B cell (primary cell): Measurements from ENCODE around the gene ELF4. TPM values are rescaled to one million over a fixed set of nuclear protein-coding genes. Genes with fewer than 3 reads are reported as not detected.

Experiments
- ATAC-seq: fragments of 200-7000 bp; cut with Tn5 transposase; one replicate; pipeline ENCODE4 v1.10.0; 2021; ENCODE audit warnings: low read depth, mild to moderate bottlenecking, moderate number of reproducible peaks, moderate library complexity
- CTCF ChIA-PET: fragments of 350-600 bp; sonication (Branson Sonifier 250); formaldehyde crosslinking; loops from one replicate; lab custom pipeline; 2021; ENCODE audit warnings: antibody characterized with exemption, inconsistent platforms; lab: Charles Lee
- POLR2A ChIA-PET: fragments of 350-600 bp; sonication (Branson Sonifier 250); formaldehyde crosslinking; loops from one replicate; lab custom pipeline; 2021; ENCODE audit warnings: antibody characterized with exemption; lab: Charles Lee
- DNase-seq: peaks from one replicate; pipeline ENCODE4 v3.0.0; 2013
- H2AFZ ChIP-seq: 2 replicates; pipeline ENCODE4 v1.6.1; 2012; ENCODE audit warnings: mild to moderate bottlenecking, low read depth, low read length; ENCODE audit not compliant: insufficient read depth, poor library complexity, severe bottlenecking
- H3K27ac ChIP-seq, 2 donors: 1 replicate in 1 of 2; 2 replicates in 1 of 2; pipeline ENCODE4 v1.5.1; 2012 to 2013; ENCODE audit warnings: low read length in 2 of 2, mild to moderate bottlenecking in 2 of 2, moderate library complexity in 1 of 2
- H3K27me3 ChIP-seq, 4 experiments: fragments of 200-600 bp in 1 of 4; sonication (generic) in 1 of 4; replicated peaks in 1 of 4; 1 replicate in 2 of 4; 2 replicates in 2 of 4; pipeline versions ENCODE4 v1.6.1 to v1.7.0; 2013 to 2016; ENCODE audit warnings: low read length in 3 of 4, mild to moderate bottlenecking in 2 of 4, mixed read lengths in 1 of 4, moderate library complexity in 1 of 4; ENCODE audit not compliant: insufficient read depth in 4 of 4, control insufficient read depth in 3 of 4; ENCODE audit errors: control extremely low read depth in 1 of 4
- H3K36me3 ChIP-seq, 2 experiments: replicated peaks in 1 of 2; 1 replicate in 1 of 2; 2 replicates in 1 of 2; pipeline versions ENCODE4 v1.6.1 to v1.7.1; 2013; ENCODE audit warnings: low read length in 1 of 2; ENCODE audit not compliant: insufficient read depth in 2 of 2, control insufficient read depth in 1 of 2; ENCODE audit errors: control extremely low read depth in 1 of 2, extremely low read depth in 1 of 2
- H3K4me1 ChIP-seq, 2 donors: fragments of 200-600 bp in 1 of 2; sonication (generic) in 1 of 2; 1 replicate in 1 of 2; 2 replicates in 1 of 2; pipeline versions ENCODE4 v1.5.1 to v1.6.1; 2013 to 2017; ENCODE audit warnings: low read length in 2 of 2; ENCODE audit not compliant: control insufficient read depth in 2 of 2, insufficient read depth in 2 of 2
- H3K4me2 ChIP-seq: replicated peaks from 2 replicates; pipeline ENCODE3; 2012; ENCODE audit warnings: mild to moderate bottlenecking, low read depth, low read length; ENCODE audit not compliant: poor library complexity, severe bottlenecking
- H3K4me3 ChIP-seq, 5 experiments: fragments of 200-600 bp in 1 of 5; sonication (generic) in 1 of 5; 1 replicate in 3 of 5; 2 replicates in 2 of 5; pipeline versions ENCODE4 v1.5.1 to v1.7.0; 2011 to 2016; ENCODE audit warnings: low read length in 4 of 5, mild to moderate bottlenecking in 4 of 5, low read depth in 2 of 5, control low read depth in 1 of 5, moderate library complexity in 1 of 5; ENCODE audit not compliant: insufficient read depth in 1 of 5; ENCODE audit errors: control extremely low read depth in 1 of 5, extremely low read depth in 1 of 5
- H3K79me2 ChIP-seq: fragments of 200-600 bp; sonication (generic); one replicate; pipeline ENCODE4 v1.6.0; 2016; ENCODE audit warnings: low read length; ENCODE audit not compliant: control insufficient read depth, insufficient read depth
- H3K9ac ChIP-seq: fragments of 200-600 bp; sonication (generic); 2 replicates; pipeline ENCODE4 v1.6.1; 2017; ENCODE audit warnings: mild to moderate bottlenecking, low read length, moderate library complexity
- H3K9me3 ChIP-seq, 3 donors: one replicate each; pipeline versions ENCODE4 v1.6.1 to v1.7.1; 2013; ENCODE audit warnings: low read length in 2 of 3; ENCODE audit not compliant: control insufficient read depth in 2 of 3, insufficient read depth in 1 of 3; ENCODE audit errors: control extremely low read depth in 1 of 3
- H4K20me1 ChIP-seq: 2 replicates; pipeline ENCODE4 v1.6.0; 2012; ENCODE audit warnings: mild to moderate bottlenecking, low read length; ENCODE audit not compliant: insufficient read depth, control insufficient read depth, poor library complexity, severe bottlenecking
- H3K27ac Mint-ChIP-seq: one replicate; pipeline ENCODE4 v1.8.0; 2021; ENCODE audit warnings: mixed read lengths
- H3K27me3 Mint-ChIP-seq: one replicate; pipeline ENCODE4 v1.8.0; 2021; ENCODE audit warnings: mixed read lengths
- H3K4me1 Mint-ChIP-seq: one replicate; pipeline ENCODE4 v1.8.0; 2021; ENCODE audit warnings: mixed read lengths
- H3K4me3 Mint-ChIP-seq: one replicate; pipeline ENCODE4 v1.8.0; 2021; ENCODE audit warnings: mixed read lengths
- H3K9me3 Mint-ChIP-seq: one replicate; pipeline ENCODE4 v1.8.0; 2022; ENCODE audit warnings: mixed read lengths; ENCODE audit not compliant: insufficient read depth
- EZH2 ChIP-seq: IDR thresholded peaks from 2 replicates; pipeline ENCODE4 v1.6.1; 2012; ENCODE audit warnings: borderline replicate concordance, low read depth, mild to moderate bottlenecking, moderate library complexity, low read length; ENCODE audit not compliant: insufficient read depth, poor library complexity, severe bottlenecking
- WGBS: methylation state at CpG from one replicate; pipeline ENCODE4 v1.1.5; 2013; ENCODE audit warnings: missing lambda C conversion rate; ENCODE audit not compliant: insufficient coverage; 5-methylcytosine and 5-hydroxymethylcytosine counted together
- intact Hi-C: fragments of 100-400 bp; cut with micrococcal nuclease; formaldehyde crosslinking; loops from one replicate; pipeline ENCODE4 v1.10.0; 2022
- polyA plus RNA-seq: library from polyadenylated mRNA; depleted of rRNA; stranded (reverse); fragments of >200 nt; gene quantifications from 2 replicates; pipeline ENCODE4 v1.2.3, GENCODE V29; 2012
- total RNA-seq, 2 donors: library from RNA; stranded (reverse); fragments of 120-200 nt in 1 of 2; gene quantifications; 1 replicate in 1 of 2; 2 replicates in 1 of 2; pipeline versions ENCODE4 v1.2.3 to v1.2.4, GENCODE V29; 2013 to 2022
- TF ChIP-seq, protein P1 (sequence below): fragments of 200-600 bp; IDR thresholded peaks from one replicate; pipeline ENCODE4 v1.8.0; 2022; ENCODE audit warnings: antibody characterized with exemption, mild to moderate bottlenecking

The ELF4 gene
- total and polyA plus RNA-seq, 2 donors (not counting 1 experiment from before 2014, with no cell fraction given): 24.7 to 26.3 TPM

DNA sequence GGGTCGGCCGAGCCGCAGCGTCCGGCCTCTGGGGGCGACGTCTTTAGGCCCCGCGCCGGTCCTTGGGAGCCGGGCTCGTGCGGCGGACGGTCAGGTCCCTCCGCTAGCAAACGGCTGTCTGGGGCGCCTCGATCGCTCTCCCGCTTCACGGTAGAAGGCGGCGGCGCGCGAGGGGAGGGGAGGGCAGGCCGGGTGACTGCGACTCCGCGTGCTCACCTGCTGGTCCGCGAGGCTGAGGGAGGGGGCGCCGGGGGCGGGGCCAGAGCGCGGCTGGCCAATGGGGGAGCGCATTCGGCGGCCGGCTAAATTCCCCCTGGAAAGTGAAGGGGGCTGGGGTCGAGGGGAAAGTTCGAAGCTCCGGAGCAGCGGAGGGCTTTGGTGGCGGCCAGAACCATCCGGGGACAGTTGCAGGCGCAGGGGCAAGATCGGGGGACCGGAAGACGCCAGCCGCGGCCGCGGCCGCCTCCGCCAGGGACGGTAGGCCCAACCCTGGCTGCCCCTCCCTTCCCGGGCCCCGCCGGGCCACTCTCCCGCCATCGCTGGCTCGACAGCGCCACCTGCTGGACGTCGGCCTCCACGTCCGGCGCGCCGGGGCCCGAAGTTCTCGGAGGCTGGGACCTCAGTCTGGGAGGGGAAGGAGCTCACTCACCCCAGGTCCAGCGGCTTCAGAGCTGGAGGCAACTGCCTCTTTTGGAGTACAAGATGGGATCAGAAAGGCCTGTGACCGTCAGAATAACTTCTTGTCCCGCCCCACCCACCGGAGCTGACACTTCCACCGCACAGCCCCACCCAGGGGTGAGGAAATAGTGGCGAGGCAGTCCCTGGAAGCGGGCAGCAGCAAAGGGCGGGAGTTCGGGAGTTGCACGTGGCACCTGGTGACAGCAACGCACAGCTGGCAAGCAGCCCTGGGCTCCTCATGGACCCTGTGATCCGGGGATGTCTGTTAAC, 49.9 kb downstream of the ELF4 start:
- H3K4me1 ChIP-seq: peaks cover 3 to 11% of the 10 kb centered on the region in 2 donors
- 1% methylated on average over 66 of the region's 87 CpGs for WGBS
- peaks cover 0 to 6% of the 10 kb centered on the region in 2 experiments for H3K36me3 ChIP-seq
- H4K20me1 ChIP-seq: no peaks in the 10 kb centered on the region
- H3K27me3 ChIP-seq: no peaks in the 10 kb centered on the region
- H3K27ac ChIP-seq: peak overlapping the region in 1 of 2 donors; percentile 54
- H3K4me3 Mint-ChIP-seq: peak overlapping the region; percentile 82
- intact Hi-C loops: loop anchor here (1.0 to 5.0 kb wide), 7 partner anchors 33 to 459 kb away; partner anchors contain the start of gene BCORL1
- no peak for TF ChIP-seq EZH2
- TF ChIP-seq, protein P1, sequence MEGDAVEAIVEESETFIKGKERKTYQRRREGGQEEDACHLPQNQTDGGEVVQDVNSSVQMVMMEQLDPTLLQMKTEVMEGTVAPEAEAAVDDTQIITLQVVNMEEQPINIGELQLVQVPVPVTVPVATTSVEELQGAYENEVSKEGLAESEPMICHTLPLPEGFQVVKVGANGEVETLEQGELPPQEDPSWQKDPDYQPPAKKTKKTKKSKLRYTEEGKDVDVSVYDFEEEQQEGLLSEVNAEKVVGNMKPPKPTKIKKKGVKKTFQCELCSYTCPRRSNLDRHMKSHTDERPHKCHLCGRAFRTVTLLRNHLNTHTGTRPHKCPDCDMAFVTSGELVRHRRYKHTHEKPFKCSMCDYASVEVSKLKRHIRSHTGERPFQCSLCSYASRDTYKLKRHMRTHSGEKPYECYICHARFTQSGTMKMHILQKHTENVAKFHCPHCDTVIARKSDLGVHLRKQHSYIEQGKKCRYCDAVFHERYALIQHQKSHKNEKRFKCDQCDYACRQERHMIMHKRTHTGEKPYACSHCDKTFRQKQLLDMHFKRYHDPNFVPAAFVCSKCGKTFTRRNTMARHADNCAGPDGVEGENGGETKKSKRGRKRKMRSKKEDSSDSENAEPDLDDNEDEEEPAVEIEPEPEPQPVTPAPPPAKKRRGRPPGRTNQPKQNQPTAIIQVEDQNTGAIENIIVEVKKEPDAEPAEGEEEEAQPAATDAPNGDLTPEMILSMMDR: peak; percentile 76
- no peaks in the 10 kb centered on the region for H3K79me2 ChIP-seq
- peak overlapping the region; percentile 83 for H3K4me2 ChIP-seq
- H3K27me3 Mint-ChIP-seq: no peaks in the 10 kb centered on the region
- ChIA-PET CTCF (interaction anchor here (0.6 to 2.7 kb wide), 30 partner anchors 9 to 464 kb away, joined by 3 to 69 read pairs (median 4); partner anchors contain the start of gene UTP14A), POLR2A (no interaction called here)
- H3K9me3 ChIP-seq: no peaks in the 10 kb centered on the region
- H3K9ac ChIP-seq: peak overlapping the region; percentile 62
- DNase-seq: peak; percentile 85
- H2AFZ ChIP-seq: peak overlapping the region; percentile 83
- H3K4me1 Mint-ChIP-seq: no peaks in the 10 kb centered on the region
- peak overlapping the region in 4 of 5 experiments; percentile 49 to 63 (median 56) for H3K4me3 ChIP-seq
- peak overlapping the region; percentile 79 for H3K27ac Mint-ChIP-seq
- peak; percentile 88 for ATAC-seq
- no peaks in the 10 kb centered on the region for H3K9me3 Mint-ChIP-seq
